Sigmoid colon (tissue), 7 donors: ENCODE data around the gene COLEC11. TPM values are rescaled to one million over a fixed set of nuclear protein-coding genes. Genes with fewer than 3 reads are reported as not detected.
A peak's percentile ranks its signal among the peaks of the same experiment; 100 is the strongest.

Source experiments
- DNase-seq: peaks from one replicate; pipeline ENCODE4 v3.0.0-alpha.2; 2019
- H3K27ac ChIP-seq, 4 donors: fragments of 200-600 bp; sonication (generic); one replicate each; pipeline ENCODE4 v1.5.1; 2016 to 2019; ENCODE audit warnings: mild to moderate bottlenecking in 1 of 4
- H3K27me3 ChIP-seq, 3 donors: fragments of 200-600 bp; sonication (generic); one replicate each; pipeline ENCODE4 v1.5.1; 2019; ENCODE audit warnings: mild to moderate bottlenecking in 1 of 3
- H3K36me3 ChIP-seq, 4 donors: fragments of 200-600 bp; sonication (generic); one replicate each; pipeline ENCODE4 v1.5.1; 2016 to 2019
- H3K4me1 ChIP-seq, 4 donors: fragments of 200-600 bp; sonication (generic); one replicate each; pipeline ENCODE4 v1.5.1; 2017 to 2019
- H3K4me3 ChIP-seq, 4 donors: fragments of 200-600 bp; sonication (generic); one replicate each; pipeline ENCODE4 v1.5.1; 2017 to 2019; ENCODE audit warnings: mild to moderate bottlenecking in 2 of 4, moderate library complexity in 1 of 4
- H3K9me3 ChIP-seq, 4 donors: fragments of 200-600 bp in 3 of 4; sonication (generic) in 3 of 4; one replicate each; pipeline versions ENCODE4 v1.5.1 to v1.6.1; 2013 to 2019
- EP300 ChIP-seq, 4 donors: sonication (generic); formaldehyde crosslinking; IDR thresholded peaks; one replicate each; pipeline ENCODE4 v1.6.1; 2017; ENCODE audit warnings: antibody characterized with exemption in 4 of 4
- POLR2A ChIP-seq, 2 donors: fragments of 450-650 bp; IDR thresholded peaks; one replicate each; pipeline ENCODE4 v1.6.1; 2016; ENCODE audit warnings: antibody characterized with exemption in 2 of 2, mild to moderate bottlenecking in 2 of 2, moderate library complexity in 2 of 2
- POLR2AphosphoS5 ChIP-seq, 4 donors: sonication (generic); formaldehyde crosslinking; IDR thresholded peaks; one replicate each; pipeline ENCODE4 v1.6.1; 2017; ENCODE audit warnings: antibody characterized with exemption in 4 of 4
- WGBS, 2 donors: extraction: QIAGEN DNeasy Blood & Tissue Kit; methylation state at CpG; one replicate each; pipeline ENCODE4 v1.1.7; 2013; 5-methylcytosine and 5-hydroxymethylcytosine counted together
- intact Hi-C: fragments of 100-400 bp; cut with DNase I; formaldehyde crosslinking; loops from one replicate; pipeline ENCODE4 v1.15.1; 2023
- polyA plus RNA-seq, 3 donors: library from polyadenylated mRNA; stranded (reverse); fragments of 200-250 nt; gene quantifications; one replicate each; pipeline ENCODE4 v1.2.3, GENCODE V29; 2013
- total RNA-seq, 4 donors: library from RNA; depleted of rRNA; stranded (reverse); fragments of >200 nt; gene quantifications; one replicate each; pipeline ENCODE4 v1.1.0, GENCODE V29; 2016
- TF ChIP-seq, protein P1 (sequence below), 4 experiments: fragments of 450-650 bp in 3 of 4; fragments of 200-600 bp in 1 of 4; IDR thresholded peaks; one replicate each; pipeline ENCODE4 v1.5.1; 2016 to 2019; ENCODE audit warnings: antibody characterized with exemption in 4 of 4, mild to moderate bottlenecking in 3 of 4, moderate library complexity in 2 of 4
- donor health status: healthy with polysubstance abuse.
- donor health status: Bipolar disorder and iron deficiency.
- donor health status: healthy.

Gene COLEC11
- total and polyA plus RNA-seq, 7 donors = 0.92 to 8.2 (median 2.9) TPM

DNA sequence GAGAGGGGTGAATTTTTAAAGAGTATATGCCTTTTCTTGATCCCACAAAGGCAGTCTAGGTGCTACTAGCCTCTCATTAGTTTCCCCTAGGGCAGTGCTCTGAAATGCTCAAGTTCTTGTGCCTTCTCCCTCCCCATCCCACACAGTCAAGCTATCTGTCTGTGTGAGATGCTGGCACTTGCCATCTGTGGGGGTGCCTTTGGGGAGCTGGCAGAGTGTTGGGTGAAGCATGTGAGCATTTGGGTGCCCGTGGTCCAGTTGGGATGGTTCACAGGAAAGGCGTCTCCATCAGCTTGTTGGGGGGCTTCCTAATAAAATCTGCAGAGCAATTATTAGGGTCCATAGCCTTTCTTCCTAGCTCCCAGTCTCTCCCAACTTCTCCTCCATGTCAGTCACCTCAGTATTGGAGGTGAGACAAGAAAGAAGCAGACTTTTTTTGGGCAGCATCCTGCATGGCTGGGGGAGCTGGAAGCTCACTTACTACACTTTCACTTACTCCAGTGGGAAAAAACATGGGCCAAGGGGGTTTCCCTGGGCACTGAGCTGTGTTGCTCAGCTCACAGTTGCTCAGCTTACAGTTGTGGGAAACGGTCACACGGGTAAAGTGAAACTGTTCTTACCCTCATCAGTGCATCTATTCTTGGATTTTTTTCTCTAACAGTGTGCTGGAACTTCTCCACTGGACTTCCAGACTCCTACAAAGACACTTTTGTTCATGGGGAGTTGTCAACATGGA lies 29.3 kb downstream of the COLEC11 start:
- H3K27me3 ChIP-seq = no peaks in the 10 kb centered on the region
- peaks cover 0 to 17% (median 0%) of the 10 kb centered on the region in 4 donors for H3K4me1 ChIP-seq
- intact Hi-C loops = no loop called here
- H3K9me3 ChIP-seq = no peaks in the 10 kb centered on the region
- no peak overlapping the region for H3K27ac ChIP-seq
- 85 to 88% methylated on average over 4 of the region's 4 CpGs for WGBS, 2 donors
- no peaks in the 10 kb centered on the region for H3K36me3 ChIP-seq
- no peak overlapping the region for H3K4me3 ChIP-seq
- TF ChIP-seq EP300 (IDR thresholded peaks at IDR 0.05) (no peak), POLR2A (IDR thresholded peaks at IDR 0.05) (no peak), POLR2AphosphoS5 (IDR thresholded peaks at IDR 0.05) (no peak)
- TF ChIP-seq, protein P1, sequence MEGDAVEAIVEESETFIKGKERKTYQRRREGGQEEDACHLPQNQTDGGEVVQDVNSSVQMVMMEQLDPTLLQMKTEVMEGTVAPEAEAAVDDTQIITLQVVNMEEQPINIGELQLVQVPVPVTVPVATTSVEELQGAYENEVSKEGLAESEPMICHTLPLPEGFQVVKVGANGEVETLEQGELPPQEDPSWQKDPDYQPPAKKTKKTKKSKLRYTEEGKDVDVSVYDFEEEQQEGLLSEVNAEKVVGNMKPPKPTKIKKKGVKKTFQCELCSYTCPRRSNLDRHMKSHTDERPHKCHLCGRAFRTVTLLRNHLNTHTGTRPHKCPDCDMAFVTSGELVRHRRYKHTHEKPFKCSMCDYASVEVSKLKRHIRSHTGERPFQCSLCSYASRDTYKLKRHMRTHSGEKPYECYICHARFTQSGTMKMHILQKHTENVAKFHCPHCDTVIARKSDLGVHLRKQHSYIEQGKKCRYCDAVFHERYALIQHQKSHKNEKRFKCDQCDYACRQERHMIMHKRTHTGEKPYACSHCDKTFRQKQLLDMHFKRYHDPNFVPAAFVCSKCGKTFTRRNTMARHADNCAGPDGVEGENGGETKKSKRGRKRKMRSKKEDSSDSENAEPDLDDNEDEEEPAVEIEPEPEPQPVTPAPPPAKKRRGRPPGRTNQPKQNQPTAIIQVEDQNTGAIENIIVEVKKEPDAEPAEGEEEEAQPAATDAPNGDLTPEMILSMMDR (IDR thresholded peaks at IDR 0.05) = no peak
- DNase-seq = peak; percentile 25

DNA sequence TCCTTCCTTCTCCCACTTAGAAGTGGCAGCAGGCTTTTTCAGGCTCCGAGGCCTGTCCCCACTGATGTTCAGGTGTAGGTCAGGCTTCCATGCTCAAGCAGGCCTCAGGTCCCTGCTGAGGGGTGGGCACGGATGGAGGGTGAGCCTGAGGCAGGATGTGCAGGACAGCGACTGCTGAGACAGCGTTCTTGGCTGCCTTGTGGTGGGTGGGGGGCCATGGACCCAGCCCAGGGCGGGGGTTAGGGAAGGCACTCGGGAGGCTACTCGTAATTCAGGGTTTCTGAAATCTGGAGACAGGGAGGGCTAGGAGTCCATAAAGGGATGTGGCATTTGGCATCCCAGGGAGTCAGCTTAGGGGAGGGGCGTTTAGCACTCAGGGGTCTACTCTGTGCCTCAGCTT lies 30.3 kb downstream of the COLEC11 start:
- TF ChIP-seq POLR2A (IDR thresholded peaks at IDR 0.05) (no peak), POLR2AphosphoS5 (IDR thresholded peaks at IDR 0.05) (no peak), EP300 (IDR thresholded peaks at IDR 0.05) (no peak)
- TF ChIP-seq, protein P1 (IDR thresholded peaks at IDR 0.05) = no peak
- Histone ChIP-seq H3K27ac (no peak overlapping the region), H3K36me3 (no peaks in the 10 kb centered on the region), H3K9me3 (no peaks in the 10 kb centered on the region), H3K4me3 (no peak overlapping the region), H3K27me3 (no peaks in the 10 kb centered on the region), H3K4me1 (peaks cover 0 to 25% (median 0%) of the 10 kb centered on the region in 4 donors)
- peak; percentile 41 for DNase-seq
- intact Hi-C loops = no loop called here
- WGBS, 2 donors = 94 to 95% methylated on average over 8 of the region's 8 CpGs

DNA sequence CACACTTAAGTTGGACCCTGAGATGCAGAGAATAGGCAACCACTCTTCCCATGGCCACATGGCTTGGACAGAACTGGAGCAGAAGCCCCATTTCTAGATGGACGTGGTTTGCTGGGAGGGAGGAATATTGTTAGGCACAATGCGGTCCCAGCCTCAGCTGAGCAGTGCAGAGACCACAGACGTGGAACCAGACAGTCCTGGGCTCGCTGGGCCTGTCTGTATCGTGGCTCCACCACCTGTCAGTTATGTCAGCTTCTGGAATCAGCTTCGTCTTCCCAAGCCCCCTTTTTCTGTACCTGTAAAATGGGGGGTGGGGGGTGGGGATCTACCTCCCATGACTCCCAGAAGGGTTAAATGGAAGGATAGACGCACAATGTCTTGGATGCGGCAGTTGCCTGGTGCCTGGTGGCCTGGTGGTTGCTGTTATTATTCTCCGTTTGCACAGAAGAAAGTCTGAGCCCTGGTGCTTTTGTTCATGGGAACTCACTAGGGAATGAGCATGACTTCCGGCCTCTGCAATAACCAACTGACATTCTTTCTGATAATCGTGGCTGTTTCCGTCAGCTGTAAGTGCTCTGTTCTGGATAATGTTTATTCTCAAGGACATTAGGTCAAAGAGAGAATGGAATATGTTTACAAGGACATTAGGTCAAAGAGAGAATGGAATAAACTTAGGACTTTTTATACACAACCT lies 31.4 kb downstream of the COLEC11 start:
- Histone ChIP-seq H3K4me1 (peaks cover 0 to 35% (median under 1%) of the 10 kb centered on the region in 4 donors), H3K4me3 (no peak overlapping the region), H3K9me3 (no peaks in the 10 kb centered on the region), H3K27ac (peak overlapping the region; percentile 10 to 51 (median 33)), H3K36me3 (no peaks in the 10 kb centered on the region), H3K27me3 (no peaks in the 10 kb centered on the region)
- intact Hi-C loops = no loop called here
- no peak for TF ChIP-seq EP300 (IDR thresholded peaks at IDR 0.05)
- peak in 3 of 4 donors; percentile 23 to 56 (median 47) for TF ChIP-seq POLR2AphosphoS5 (IDR thresholded peaks at IDR 0.05)
- TF ChIP-seq, protein P1 (IDR thresholded peaks at IDR 0.05) = no peak
- TF ChIP-seq POLR2A (IDR thresholded peaks at IDR 0.05) = no peak
- peak; percentile 45 for DNase-seq
- WGBS, 2 donors = 69 to 84% methylated on average over 12 of the region's 12 CpGs

DNA sequence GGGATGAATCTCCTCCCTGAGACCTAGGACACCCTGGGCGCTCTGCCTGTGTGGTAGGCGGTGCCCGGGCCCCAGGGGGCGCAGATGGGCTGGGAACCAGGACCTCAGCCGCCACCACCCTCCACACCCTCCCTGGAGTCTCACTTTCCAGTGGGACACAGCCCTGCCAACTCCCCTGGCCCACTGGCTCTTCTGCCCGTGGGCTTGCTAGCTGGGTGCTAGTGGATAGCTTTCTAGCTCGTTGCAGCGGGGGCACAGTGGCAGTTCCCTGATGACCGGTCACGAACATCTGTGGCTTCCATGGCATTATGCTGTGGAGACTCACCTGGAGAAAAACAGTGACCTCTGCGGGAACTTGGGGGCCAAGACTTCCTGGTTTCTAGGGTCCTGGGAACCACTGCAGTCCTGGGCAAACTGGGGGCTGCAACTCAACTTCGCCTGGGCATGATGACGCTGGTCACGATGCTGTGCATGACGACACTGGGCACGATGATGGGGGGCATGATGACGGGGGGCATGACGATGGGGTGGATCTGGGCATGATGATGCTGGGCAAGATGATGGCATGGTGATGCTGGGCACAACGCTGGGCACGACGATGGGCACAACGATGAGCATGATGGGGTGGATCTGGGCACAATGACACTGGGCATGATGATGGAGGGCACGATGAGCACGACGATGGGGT lies 32.0 kb downstream of the COLEC11 start:
- no peak for TF ChIP-seq EP300 (IDR thresholded peaks at IDR 0.05)
- TF ChIP-seq POLR2A (IDR thresholded peaks at IDR 0.05) = no peak
- TF ChIP-seq, protein P1 (IDR thresholded peaks at IDR 0.05) = no peak
- TF ChIP-seq POLR2AphosphoS5 (IDR thresholded peaks at IDR 0.05) = no peak
- 83 to 86% methylated on average over 25 of the region's 25 CpGs for WGBS, 2 donors
- intact Hi-C loops = no loop called here
- no peaks in the 10 kb centered on the region for H3K27me3 ChIP-seq
- no peak overlapping the region for H3K4me3 ChIP-seq
- no peaks in the 10 kb centered on the region for H3K9me3 ChIP-seq
- no peaks in the 10 kb centered on the region for H3K36me3 ChIP-seq
- peak; percentile 64 for DNase-seq
- H3K4me1 ChIP-seq = peaks cover 0 to 41% (median 3%) of the 10 kb centered on the region in 4 donors
- peak overlapping the region in 2 of 4 donors; percentile 42 to 51 for H3K27ac ChIP-seq
